ENCODE data around the gene LMNTD2.

LMNTD2 gene

DNA sequence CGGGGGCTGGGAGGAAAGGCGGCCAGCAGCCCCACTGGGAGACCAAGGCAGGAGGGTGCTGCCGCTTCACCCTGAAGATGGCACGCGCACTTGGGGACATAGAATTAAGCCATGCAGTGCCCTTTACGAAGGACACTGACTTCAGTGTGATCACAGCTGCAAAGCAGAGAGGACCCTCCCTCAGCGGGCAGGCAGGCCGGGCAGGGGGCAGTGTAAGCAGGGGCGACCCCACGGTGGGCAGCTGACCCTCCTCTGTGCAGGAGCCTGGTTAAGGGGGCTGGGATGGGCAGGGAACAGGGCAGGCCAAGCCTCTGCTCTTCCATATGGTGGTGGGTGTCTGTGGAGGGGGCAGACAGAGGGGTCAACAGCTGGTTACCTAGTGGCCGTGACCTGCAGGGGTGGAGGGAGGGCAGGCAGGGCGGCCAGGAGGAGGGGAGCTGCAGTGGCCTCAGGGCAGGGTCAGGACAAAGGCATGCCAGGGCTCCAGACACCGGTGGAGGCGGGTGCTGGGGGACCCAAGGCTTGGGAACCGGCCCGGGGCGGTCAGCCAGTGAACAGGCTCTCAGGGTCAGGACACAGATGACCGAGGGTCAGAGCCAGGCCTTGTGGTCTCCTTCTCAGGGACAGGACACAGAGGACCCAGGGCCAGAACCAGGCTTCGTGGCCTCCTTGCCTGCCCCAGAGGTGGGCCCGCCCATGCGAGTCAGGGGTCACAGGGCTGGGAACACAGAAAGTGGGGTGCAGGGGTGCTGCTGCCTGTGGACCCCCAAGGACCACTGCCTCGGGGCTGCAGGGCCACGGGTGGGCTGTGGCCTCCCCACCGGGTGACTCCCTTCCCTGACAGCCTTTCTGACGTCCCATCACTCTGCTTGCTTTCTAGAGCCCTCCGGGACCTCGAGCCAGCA is 7.2 kb downstream of the LMNTD2 start:
- DNase-seq = no peak

DNA sequence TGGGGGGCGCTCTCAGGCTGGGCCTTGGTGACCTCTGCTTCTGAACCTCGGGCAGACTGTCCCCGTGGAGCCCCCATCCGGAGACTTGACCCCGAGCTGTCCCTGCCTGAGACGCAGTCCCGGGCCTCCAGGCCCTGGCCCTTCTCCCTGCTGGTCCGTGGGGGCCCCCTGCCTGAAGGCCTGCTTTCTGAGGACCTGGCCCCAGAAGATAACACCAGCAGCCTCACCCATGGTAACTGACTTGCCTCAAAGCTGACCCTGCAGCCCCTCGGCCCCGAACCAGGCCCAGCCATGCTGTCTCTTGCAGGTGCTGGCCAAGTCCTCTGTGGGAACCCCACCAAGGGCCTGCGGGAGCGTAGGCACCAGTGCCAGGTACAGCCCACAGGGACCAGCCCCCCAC is 8.9 kb downstream of the LMNTD2 start:
- no peak for DNase-seq

DNA sequence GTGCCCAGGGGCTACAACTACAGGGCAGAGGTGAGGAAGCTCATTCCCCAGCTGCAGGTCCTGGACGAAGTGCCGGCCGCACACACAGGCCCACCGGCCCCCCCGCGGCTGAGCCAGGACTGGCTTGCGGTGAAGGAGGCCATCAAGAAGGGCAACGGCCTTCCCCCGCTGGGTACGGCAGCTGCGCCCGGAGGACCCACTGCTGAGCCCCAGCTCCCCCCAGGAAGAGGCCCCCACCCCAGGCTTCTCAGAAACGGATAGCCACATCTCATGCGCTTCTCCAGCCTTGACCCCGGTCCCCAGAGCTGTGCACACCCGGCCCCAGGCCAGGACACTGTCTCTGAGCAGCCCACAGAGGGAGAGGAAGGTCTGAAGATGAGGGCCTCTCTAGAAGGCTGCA is 9.4 kb downstream of the LMNTD2 start:
- no peak for DNase-seq

DNA sequence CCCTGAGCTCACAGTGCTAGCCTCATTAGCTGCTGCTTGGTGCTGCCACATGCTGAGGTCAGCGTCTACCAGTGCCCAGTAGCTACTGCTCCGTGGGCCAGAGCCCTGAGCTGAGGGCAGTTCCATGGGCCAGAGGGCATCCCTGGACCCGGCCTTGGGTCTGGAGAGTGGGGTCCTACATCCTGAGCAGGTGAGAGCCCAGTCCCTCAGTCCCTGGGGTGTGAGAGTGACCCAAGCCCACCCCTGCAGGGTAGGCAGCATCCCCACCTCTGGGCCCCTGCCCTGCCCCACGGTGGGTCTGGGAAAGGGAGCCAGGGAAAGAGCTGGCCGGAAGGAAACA is 9.8 kb downstream of the LMNTD2 start:
- DNase-seq = no peak

DNA sequence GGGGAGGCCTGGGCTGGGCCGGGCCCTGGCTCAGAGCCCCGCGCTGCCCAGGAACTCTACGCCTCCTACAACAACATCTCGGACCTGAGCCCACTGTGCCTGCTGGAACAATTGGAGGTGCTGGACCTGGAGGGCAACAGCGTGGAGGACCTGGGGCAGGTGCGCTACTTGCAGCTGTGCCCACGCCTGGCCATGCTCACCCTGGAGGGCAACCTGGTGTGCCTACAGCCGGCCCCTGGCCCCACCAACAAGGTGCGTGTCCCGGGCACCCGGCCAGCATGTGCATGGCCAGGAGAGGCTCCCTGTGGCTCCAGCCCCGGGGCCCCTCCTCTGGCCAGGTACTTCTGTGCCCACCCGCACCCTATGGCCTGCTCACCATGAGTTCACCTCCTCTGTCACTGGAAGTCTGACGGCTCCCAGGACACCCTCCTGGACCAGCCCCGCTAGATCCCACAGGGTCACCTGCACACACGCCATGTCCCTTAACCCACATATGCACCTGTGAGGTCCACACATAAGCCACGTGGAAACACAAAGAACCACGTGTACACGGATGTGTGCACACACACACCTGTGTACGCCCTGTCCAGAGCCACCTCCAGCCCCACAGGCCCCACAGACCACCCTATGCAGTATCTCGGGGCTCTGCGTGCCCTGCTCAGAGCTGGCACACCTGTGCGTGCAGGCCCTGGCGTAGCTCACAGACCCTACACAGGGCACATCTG is 10.4 kb downstream of the LMNTD2 start:
- no peak for DNase-seq

DNA sequence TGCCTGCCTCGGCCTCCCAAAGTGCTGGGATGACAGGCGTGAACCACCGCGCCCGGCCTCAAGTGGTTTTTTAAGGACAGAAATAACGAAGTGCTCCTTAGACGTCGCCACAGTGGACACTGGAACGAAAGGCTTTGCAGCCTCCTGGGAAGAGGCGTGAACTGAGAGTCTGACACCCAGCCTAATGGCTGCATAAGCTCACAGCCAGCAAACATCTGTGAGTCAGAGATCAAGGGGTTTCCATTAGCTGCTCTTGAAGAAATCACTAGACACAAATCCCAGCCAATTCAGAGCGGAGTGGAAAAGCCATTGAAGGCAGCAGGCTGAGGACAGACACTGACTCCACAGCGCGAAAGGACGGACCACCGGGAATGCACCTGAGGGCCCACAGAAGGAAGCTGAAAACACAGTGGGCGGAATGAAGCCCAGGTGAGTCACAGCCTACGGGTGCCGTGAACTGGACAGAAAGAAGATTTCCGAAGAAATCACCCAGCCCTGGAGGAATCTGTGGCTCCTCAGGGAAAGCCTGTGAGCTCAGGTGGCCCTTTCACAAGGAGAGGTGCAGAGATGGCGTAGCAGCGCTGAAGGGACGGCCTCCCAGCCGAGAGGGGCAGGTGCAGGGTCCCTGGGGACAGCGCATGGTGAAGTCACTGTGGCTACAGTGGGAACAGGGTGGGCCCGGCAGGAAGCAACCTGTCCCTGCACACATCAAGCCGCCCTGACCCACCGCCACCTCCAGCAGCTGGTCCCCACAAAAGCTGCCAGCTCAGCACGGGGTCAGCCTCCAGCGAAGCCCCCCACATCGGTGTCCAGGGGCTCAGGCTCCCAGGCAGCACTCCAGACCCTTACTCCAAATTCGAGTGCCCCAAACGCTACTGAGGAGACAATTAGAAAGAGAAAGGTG is 11.6 kb downstream of the LMNTD2 start:
- no peak for DNase-seq

DNA sequence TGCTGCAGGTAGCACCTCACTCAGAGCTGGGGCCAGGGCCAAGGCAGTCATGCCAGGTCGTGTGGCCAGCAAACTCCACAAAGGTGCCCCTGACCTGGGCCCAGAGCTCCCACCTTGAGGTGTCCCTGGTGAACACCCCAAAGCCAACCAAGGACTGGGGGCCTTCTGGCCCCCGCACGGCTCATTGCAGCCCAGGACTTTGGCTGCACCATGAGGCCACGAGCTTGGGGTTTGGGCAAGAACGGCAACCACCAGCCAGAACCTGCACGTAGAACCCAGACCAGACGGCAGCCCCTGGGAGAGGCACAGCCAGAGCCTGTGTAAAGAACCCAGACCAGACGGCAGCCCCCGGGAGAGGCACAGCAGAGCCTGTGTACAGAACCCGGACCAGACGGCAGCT is 15.4 kb downstream of the LMNTD2 start:
- DNase-seq = no peak

DNA sequence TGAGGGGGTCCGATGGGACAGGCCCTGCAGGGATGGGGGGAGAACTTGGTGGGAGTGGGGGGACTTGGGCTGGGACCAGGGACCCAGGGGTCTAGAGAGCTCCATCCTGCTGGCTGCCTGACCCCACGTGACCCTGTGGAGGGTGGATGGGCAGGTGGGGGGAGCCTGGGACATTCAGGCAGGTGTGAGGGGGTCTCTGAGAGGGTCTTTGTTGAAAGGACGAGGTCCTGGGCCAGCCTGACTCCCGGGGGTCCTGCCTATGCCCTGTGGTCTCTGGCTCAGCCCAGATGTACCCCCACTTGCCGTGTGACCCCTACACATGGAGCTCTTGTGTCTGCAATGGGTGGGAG is 15.7 kb downstream of the LMNTD2 start:
- no peak for DNase-seq

DNA sequence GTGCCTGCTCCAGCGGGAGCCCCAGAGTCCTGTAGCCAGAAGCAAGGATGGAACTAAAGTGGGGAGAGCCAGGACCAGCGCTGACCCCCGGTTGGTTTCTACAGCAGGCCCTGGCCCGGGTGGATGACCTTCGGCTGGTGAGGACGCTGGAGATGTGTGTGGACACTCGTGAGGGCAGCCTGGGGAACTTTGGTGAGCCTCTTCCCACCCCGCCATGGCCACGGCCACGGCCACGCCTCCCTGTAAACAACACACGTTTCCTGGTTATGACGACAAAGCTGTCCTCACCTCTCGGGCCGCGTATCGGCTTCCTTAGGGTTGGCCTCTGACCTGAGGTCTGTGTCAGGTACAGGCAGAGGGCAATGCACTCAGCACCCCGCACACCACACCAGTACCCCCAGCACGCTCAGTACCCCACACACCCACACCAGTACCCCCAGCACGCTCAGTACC is 19.1 kb downstream of the LMNTD2 start:
- no peak for DNase-seq

DNA sequence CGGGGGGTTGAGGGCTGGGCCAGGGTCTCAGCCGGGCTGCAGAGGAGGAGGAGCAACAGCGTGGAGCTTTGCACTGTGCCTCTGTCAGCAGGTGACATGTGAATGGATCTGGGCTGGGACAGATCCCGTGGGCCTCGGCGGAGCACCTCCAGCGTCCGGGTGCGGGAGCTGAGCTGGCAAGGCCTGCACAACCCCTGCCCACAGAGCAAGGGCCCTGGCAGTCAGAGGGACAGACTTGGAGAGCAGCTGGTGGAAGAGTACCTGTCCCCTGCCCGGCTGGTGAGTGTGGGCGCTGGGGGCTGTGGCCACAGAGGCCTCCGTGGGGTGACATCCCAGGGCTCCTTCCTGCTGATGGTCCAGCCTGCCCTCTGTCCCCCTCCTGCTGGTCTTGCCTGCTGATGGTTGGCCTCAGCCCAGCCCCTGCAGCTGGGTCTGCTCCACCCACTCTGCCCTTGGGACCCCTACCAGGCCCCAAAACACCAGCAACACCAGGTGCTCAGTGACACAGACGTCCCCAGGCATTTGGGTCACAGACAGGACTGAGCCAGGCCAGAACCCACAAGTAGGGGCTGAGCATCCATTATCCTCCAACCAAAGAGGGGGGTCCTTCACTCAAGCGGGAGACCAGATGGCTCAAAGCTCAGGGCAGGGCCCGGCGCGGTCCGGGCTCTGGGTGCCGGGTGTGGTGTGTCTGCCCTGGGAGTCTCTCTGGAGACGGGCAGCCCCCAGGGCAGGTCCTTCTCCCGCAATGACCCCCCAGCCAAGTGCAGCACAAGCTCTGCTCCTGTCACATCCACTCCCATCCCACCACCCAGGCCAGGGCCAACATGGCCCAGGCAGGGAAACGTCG is 19.7 kb downstream of the LMNTD2 start:
- DNase-seq = peak; percentile 40

DNA sequence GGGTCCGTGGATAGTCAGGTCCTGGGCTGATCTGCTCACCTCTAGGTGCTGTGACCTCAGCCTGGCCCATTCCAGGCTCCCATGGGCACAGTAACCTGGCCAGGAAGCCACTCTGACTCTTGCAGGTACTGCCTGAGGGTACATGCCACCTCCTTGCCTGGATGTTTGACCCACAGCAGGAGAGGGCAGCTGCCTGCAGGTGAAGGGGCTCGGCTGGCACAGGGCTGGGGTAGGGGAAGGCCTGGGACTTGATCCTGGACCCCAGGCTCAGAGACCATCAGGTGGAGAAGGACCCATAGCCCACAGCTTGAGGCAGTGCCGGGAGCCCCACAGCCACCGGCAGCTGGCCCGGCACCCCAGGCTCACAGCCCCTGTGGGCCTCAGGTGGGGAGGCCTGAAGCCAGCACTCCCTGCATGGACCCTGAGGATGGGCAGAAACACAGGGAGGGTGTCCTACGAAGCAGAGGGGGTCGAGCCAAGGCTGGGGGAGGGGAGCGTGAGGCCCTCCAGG is 20.5 kb downstream of the LMNTD2 start:
- DNase-seq = peak; percentile 31

DNA sequence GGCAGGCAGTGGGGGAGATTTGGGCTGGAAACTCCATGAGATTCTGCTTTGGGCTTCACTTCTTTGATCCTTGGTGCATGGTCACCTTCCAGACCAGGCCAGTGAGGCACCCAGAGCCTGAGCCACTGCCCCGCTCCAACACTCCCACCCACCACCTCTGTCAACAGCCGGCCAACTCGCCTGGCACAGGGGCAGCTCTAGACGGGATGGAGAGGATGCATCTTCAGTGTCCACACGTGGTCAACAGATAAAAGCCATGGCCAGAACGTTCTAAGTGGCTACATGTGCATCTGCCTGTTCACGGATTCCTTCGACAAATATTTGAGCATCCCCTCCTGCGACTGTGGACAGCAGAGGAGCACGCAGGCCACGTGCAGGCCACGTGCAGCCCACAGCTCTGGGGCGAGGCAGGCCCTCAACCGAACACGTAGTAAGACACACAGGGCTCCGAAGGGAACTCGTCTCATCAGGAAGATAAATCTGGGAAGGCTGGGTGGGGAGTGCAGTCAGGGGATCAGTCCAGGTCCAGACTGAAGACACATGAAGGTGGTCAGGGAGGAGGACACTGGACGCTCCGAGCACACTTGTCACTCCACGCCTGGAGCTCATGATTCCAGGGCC is 22.0 kb downstream of the LMNTD2 start:
- DNase-seq = peak; percentile 39

DNA sequence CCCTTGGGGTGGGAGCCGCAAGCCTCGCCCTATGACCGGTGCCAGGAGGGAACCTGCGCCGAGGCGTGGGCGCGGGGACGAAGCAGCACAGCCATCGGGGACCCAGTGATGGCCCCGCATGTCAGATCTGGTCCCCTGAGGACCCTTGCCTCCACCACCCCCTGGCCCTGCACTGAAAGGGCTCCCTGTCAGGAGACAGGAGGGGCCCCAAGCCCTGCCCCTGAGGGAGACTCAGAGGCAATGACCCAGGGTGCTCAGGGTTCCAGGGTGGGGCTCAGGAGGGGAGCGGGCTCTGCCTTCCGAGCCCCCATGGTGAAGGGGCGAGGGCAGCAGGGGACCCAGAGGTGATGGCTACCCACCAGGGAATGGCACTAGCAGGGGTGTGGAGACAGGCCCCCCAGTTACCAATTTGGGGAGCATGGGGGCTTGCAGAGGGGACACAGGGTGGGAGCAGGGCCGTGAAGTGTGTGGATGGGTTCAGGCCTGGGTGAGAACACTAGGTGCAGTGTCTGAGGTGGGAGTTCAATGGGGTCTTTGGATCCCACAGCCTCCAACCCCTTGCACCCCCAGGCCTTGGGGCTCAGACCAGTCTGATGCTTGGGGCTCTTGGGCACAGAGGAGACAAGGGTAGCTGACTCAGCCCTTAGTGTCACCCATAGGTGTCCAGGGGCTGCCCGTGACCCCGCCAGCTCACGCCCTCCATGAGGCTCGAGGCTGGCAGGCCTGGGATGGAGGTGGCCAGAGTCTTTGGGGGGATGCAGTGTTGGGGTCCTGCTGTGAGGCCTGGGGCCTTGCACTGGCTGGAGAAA is 22.7 kb downstream of the LMNTD2 start:
- peak; percentile 45 for DNase-seq

DNA sequence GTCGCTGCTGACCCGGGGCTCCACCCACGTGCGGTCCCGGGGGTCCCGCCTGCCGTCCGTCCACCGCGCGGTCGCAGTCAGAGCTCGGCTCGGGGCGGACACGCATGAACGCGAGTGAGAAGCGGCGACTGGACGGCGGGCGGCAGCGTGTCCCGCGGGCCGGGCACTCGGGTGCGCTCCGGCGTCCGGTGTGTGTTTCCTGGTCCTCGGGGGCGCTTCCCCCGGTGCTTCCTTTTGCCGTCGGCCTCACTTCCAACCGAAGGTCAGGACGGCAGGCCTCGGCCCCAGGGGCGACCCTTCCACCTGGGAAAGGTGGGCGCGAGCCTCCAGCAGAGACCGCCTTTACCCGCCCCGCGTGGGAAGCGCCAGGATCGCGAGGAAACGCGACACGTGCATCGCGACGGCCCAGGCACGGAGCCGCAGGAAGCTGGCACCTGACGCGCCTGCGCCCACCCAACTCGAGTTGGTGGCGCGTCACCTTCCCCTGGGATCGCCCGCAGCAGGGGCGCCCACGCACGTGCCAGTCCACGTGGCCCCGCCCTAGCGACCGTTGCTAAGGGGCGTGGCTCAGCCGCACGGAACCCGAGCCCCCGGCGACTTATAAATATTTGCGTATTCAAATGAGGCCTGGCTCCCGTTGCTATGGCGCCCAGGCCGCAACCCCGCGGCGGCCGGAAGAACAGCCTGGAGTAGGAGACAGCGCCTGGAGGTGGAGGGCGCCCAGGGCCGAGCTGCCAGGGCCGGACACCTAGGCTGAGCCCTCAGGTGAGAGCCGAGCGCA is 23.5 kb downstream of the LMNTD2 start, which contains the start of gene LRRC56:
Gene LRRC56 (plus strand): TSS at position 687 of the 781 bp plus-strand sequence. CDS start 3,158 bp downstream, outside the sequence.
- DNase-seq = peak; percentile 77

DNA sequence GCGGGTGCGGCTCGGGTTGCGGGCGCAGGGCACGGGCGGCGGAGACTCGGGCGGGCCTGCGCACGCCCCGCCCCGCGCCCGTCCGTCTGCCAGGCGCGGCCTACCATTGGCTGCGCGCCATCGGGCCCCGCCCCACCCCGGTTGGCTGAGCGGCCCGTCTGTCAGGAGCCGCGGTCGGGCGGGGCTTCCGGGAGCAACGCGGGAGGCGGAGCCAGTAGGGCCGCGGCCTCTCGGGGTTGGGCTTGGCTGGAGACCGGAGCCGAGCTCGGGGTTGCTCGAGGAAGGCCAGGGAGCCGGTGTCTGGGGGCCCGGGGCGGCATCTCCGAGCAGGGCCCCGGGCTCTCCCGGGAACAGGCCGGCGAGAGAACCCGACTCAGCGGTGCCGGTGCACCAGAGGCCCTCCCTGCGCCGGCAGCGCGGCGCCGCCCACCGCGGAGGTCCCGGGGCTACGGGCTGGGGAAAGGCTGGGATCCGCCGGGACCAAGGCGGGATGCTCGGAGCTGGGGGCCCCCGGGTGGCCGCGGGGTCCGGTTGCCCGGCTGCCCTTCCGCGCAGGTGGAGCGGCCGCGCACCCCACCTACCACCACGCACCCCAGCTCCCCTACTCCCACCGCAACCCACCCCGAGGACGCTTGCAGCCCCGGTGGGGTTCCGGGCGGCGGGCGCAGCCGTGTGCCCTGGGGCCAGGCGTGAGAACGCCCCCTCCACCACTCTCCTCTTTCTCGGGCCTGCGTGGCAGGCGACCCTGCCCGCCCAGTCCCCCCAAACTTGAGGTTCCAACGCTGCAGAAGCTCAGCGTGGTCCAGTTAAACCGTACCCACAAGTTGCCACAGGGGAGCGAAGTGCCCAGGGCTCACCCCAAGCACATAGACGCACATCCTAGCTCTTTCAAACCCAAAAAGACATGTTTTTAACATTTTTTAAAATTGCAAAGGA is 24.8 kb downstream of the LMNTD2 start, which contains the start of gene HRAS:
Gene HRAS (minus strand): TSS at position 58 of the 936 bp plus-strand sequence.
- peak; percentile 98 for DNase-seq

DNA sequence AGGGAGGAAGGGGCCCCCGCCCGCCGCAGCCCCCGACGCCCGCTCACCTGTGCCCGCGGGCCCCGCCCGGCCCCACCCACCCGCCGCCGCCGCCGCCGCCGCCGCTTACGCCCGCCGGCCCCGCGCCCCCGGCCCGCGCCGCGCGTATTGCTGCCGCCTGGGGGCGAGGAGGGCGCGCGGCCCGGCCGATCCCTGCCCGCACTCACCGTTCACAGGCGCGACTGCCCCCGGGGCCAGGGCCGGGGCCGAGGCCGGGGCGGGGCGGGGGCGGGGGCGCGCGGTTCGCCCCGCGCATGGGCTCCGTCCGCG is 25.4 kb downstream of the LMNTD2 start:
- DNase-seq = no peak

DNA sequence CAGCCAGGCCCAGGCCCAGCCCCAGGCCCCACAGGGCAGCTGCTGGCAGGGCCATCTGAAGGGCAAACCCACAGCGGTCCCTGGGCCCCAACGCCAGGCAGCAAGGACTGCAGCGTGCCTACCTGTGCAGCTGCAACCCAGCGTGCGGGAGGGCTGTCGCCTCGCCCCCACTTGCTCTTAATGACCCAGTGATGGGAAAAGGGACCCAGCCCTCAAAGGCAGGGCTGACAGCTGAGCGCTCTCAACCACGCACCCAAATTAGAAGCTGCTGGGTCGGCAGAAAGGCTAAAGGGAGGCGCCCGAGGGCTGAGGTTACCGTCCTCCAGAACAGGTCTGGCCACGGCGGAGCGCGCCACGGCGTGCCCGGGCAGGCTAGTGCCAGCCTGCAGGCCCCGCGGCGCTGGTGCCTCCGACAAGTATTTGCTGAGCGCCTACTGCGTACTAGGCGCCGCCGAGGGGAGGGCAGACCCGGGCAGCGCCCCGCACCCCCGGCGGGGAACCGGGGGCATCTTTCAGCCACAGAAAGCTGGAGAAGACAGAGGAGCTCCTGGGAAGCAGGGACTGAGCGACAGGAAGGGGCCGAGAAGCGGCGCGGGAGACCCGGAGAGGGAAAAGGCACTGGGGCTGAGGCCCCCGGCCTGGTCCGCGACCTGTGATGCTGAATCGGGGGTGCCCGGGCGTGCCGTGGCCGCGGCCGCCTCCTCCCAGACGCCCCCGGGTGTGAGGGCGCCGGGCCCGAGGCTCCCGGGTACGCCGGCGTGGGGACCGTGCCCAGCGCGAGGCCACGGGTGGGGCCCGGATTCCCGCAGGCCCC is 25.9 kb downstream of the LMNTD2 start:
- peak; percentile 56 for DNase-seq
